ENCODE data around the gene SLC17A1. TPM values are rescaled to one million over a fixed set of nuclear protein-coding genes. Genes with fewer than 3 reads are reported as not detected.

SLC17A1 gene
- total and polyA plus RNA-seq, 2 donors, result not detected

GRCh38 chr6:25869840-25870239, 38.0 kb upstream of the SLC17A1 start:
- WGBS, result 94% methylated on average over 1 of the region's 1 CpG
- H3K27ac ChIP-seq (ENCODE audit: low read depth in 1 of 2, low read length in 1 of 2), result no peak overlapping the region
- no peaks in the 10 kb centered on the region for H3K36me3 ChIP-seq (ENCODE audit: control insufficient read depth in 2 of 2, insufficient read depth in 2 of 2, low read length in 1 of 2)
- no peaks in the 10 kb centered on the region for H3K9me3 ChIP-seq (ENCODE audit: control insufficient read depth in 2 of 2, insufficient read depth in 1 of 2, low read length in 1 of 2)
- no peaks in the 10 kb centered on the region for H3K27me3 ChIP-seq (ENCODE audit: control insufficient read depth in 2 of 2, insufficient read depth in 1 of 2, low read length in 1 of 2)
- DNase-seq (ENCODE audit: low read depth in 6 of 9, low spot score in 9 of 9), result no peak
- H3K4me1 ChIP-seq (ENCODE audit: control insufficient read depth in 2 of 2, insufficient read depth in 2 of 2, low read length in 2 of 2), result peaks cover 4 to 6% of the 10 kb centered on the region in 2 donors
- no peak overlapping the region for H3K4me3 ChIP-seq (ENCODE audit: low read length in 2 of 2)

- no peaks in the 10 kb centered on the region for H3K27me3 ChIP-seq (ENCODE audit: control insufficient read depth in 2 of 2, insufficient read depth in 1 of 2, low read length in 1 of 2)
- no peak overlapping the region for H3K27ac ChIP-seq (ENCODE audit: low read depth in 1 of 2, low read length in 1 of 2)
- H3K36me3 ChIP-seq (ENCODE audit: control insufficient read depth in 2 of 2, insufficient read depth in 2 of 2, low read length in 1 of 2), result no peaks in the 10 kb centered on the region
- 96% methylated on average over 3 of the region's 3 CpGs for WGBS
- peaks cover 4 to 6% of the 10 kb centered on the region in 2 donors for H3K4me1 ChIP-seq (ENCODE audit: control insufficient read depth in 2 of 2, insufficient read depth in 2 of 2, low read length in 2 of 2)
- no peaks in the 10 kb centered on the region for H3K9me3 ChIP-seq (ENCODE audit: control insufficient read depth in 2 of 2, insufficient read depth in 1 of 2, low read length in 1 of 2)
- H3K4me3 ChIP-seq (ENCODE audit: low read length in 2 of 2), result no peak overlapping the region
- DNase-seq (ENCODE audit: low read depth in 6 of 9, low spot score in 9 of 9), result no peak
Observed at GRCh38 chr6:25868436-25869183, 36.8 kb upstream of the SLC17A1 start.

GRCh38 chr6:25866011-25866410, 34.2 kb upstream of the SLC17A1 start:
- Histone ChIP-seq H3K9me3 (ENCODE audit: control insufficient read depth in 2 of 2, insufficient read depth in 1 of 2, low read length in 1 of 2) (no peaks in the 10 kb centered on the region), H3K36me3 (ENCODE audit: control insufficient read depth in 2 of 2, insufficient read depth in 2 of 2, low read length in 1 of 2) (no peaks in the 10 kb centered on the region), H3K4me3 (ENCODE audit: low read length in 2 of 2) (no peak overlapping the region), H3K27ac (ENCODE audit: low read depth in 1 of 2, low read length in 1 of 2) (peak overlapping the region in 1 of 2 donors; percentile 26), H3K4me1 (ENCODE audit: control insufficient read depth in 2 of 2, insufficient read depth in 2 of 2, low read length in 2 of 2) (peaks cover 4 to 6% of the 10 kb centered on the region in 2 donors), H3K27me3 (ENCODE audit: control insufficient read depth in 2 of 2, insufficient read depth in 1 of 2, low read length in 1 of 2) (no peaks in the 10 kb centered on the region)
- WGBS, result 14% methylated on average over 3 of the region's 3 CpGs
- DNase-seq (ENCODE audit: low read depth in 6 of 9, low spot score in 9 of 9), result peak in 5 of 9 donors; percentile 5 to 55 (median 22)

GRCh38 chr6:25863360-25863759, 31.5 kb upstream of the SLC17A1 start:
- no peaks in the 10 kb centered on the region for H3K36me3 ChIP-seq (ENCODE audit: control insufficient read depth in 2 of 2, insufficient read depth in 2 of 2, low read length in 1 of 2)
- WGBS, result 96% methylated on average over 2 of the region's 2 CpGs
- H3K27me3 ChIP-seq (ENCODE audit: control insufficient read depth in 2 of 2, insufficient read depth in 1 of 2, low read length in 1 of 2), result no peaks in the 10 kb centered on the region
- H3K4me1 ChIP-seq (ENCODE audit: control insufficient read depth in 2 of 2, insufficient read depth in 2 of 2, low read length in 2 of 2), result peaks cover 4 to 6% of the 10 kb centered on the region in 2 donors
- no peaks in the 10 kb centered on the region for H3K9me3 ChIP-seq (ENCODE audit: control insufficient read depth in 2 of 2, insufficient read depth in 1 of 2, low read length in 1 of 2)
- H3K27ac ChIP-seq (ENCODE audit: low read depth in 1 of 2, low read length in 1 of 2), result no peak overlapping the region
- H3K4me3 ChIP-seq (ENCODE audit: low read length in 2 of 2), result no peak overlapping the region
- no peak for DNase-seq (ENCODE audit: low read depth in 6 of 9, low spot score in 9 of 9)

- Histone ChIP-seq H3K36me3 (ENCODE audit: control insufficient read depth in 2 of 2, insufficient read depth in 2 of 2, low read length in 1 of 2) (no peaks in the 10 kb centered on the region), H3K27ac (ENCODE audit: low read depth in 1 of 2, low read length in 1 of 2) (no peak overlapping the region), H3K4me1 (ENCODE audit: control insufficient read depth in 2 of 2, insufficient read depth in 2 of 2, low read length in 2 of 2) (peaks cover 4 to 6% of the 10 kb centered on the region in 2 donors), H3K4me3 (ENCODE audit: low read length in 2 of 2) (no peak overlapping the region), H3K9me3 (ENCODE audit: control insufficient read depth in 2 of 2, insufficient read depth in 1 of 2, low read length in 1 of 2) (no peaks in the 10 kb centered on the region), H3K27me3 (ENCODE audit: control insufficient read depth in 2 of 2, insufficient read depth in 1 of 2, low read length in 1 of 2) (no peaks in the 10 kb centered on the region)
- 98% methylated on average over 4 of the region's 4 CpGs for WGBS
- DNase-seq (ENCODE audit: low read depth in 6 of 9, low spot score in 9 of 9), result no peak
Observed at GRCh38 chr6:25862199-25862598, 30.3 kb upstream of the SLC17A1 start.

- no peaks in the 10 kb centered on the region for H3K36me3 ChIP-seq (ENCODE audit: control insufficient read depth in 2 of 2, insufficient read depth in 2 of 2, low read length in 1 of 2)
- no peak for DNase-seq (ENCODE audit: low read depth in 6 of 9, low spot score in 9 of 9)
- H3K4me1 ChIP-seq (ENCODE audit: control insufficient read depth in 2 of 2, insufficient read depth in 2 of 2, low read length in 2 of 2), result no peaks in the 10 kb centered on the region
- H3K27me3 ChIP-seq (ENCODE audit: control insufficient read depth in 2 of 2, insufficient read depth in 1 of 2, low read length in 1 of 2), result no peaks in the 10 kb centered on the region
- no peaks in the 10 kb centered on the region for H3K9me3 ChIP-seq (ENCODE audit: control insufficient read depth in 2 of 2, insufficient read depth in 1 of 2, low read length in 1 of 2)
- H3K4me3 ChIP-seq (ENCODE audit: low read length in 2 of 2), result no peak overlapping the region
- no peak overlapping the region for H3K27ac ChIP-seq (ENCODE audit: low read depth in 1 of 2, low read length in 1 of 2)
Observed at GRCh38 chr6:25852756-25853155, 20.9 kb upstream of the SLC17A1 start.

- Histone ChIP-seq H3K27ac (ENCODE audit: low read depth in 1 of 2, low read length in 1 of 2) (no peak overlapping the region), H3K36me3 (ENCODE audit: control insufficient read depth in 2 of 2, insufficient read depth in 2 of 2, low read length in 1 of 2) (no peaks in the 10 kb centered on the region), H3K4me1 (ENCODE audit: control insufficient read depth in 2 of 2, insufficient read depth in 2 of 2, low read length in 2 of 2) (no peaks in the 10 kb centered on the region), H3K4me3 (ENCODE audit: low read length in 2 of 2) (no peak overlapping the region), H3K9me3 (ENCODE audit: control insufficient read depth in 2 of 2, insufficient read depth in 1 of 2, low read length in 1 of 2) (no peaks in the 10 kb centered on the region), H3K27me3 (ENCODE audit: control insufficient read depth in 2 of 2, insufficient read depth in 1 of 2, low read length in 1 of 2) (no peaks in the 10 kb centered on the region)
- no peak for DNase-seq (ENCODE audit: low read depth in 6 of 9, low spot score in 9 of 9)
- 55% methylated on average over 2 of the region's 2 CpGs for WGBS
Observed at GRCh38 chr6:25851961-25852360, 20.1 kb upstream of the SLC17A1 start.

- WGBS, result 97% methylated on average over 2 of the region's 2 CpGs
- Histone ChIP-seq H3K4me3 (ENCODE audit: low read length in 2 of 2) (no peak overlapping the region), H3K27me3 (ENCODE audit: control insufficient read depth in 2 of 2, insufficient read depth in 1 of 2, low read length in 1 of 2) (no peaks in the 10 kb centered on the region), H3K27ac (ENCODE audit: low read depth in 1 of 2, low read length in 1 of 2) (no peak overlapping the region), H3K9me3 (ENCODE audit: control insufficient read depth in 2 of 2, insufficient read depth in 1 of 2, low read length in 1 of 2) (no peaks in the 10 kb centered on the region), H3K36me3 (ENCODE audit: control insufficient read depth in 2 of 2, insufficient read depth in 2 of 2, low read length in 1 of 2) (no peaks in the 10 kb centered on the region), H3K4me1 (ENCODE audit: control insufficient read depth in 2 of 2, insufficient read depth in 2 of 2, low read length in 2 of 2) (no peaks in the 10 kb centered on the region)
- no peak for DNase-seq (ENCODE audit: low read depth in 6 of 9, low spot score in 9 of 9)
Observed at GRCh38 chr6:25844518-25844917, 12.7 kb upstream of the SLC17A1 start.

GRCh38 chr6:25842526-25842925, 10.7 kb upstream of the SLC17A1 start:
- WGBS, result 92% methylated on average over 1 of the region's 1 CpG

More at GRCh38 chr6:25842526-25842925, 10.7 kb upstream of the SLC17A1 start:
- Histone ChIP-seq H3K4me1 (ENCODE audit: control insufficient read depth in 2 of 2, insufficient read depth in 2 of 2, low read length in 2 of 2) (no peaks in the 10 kb centered on the region), H3K36me3 (ENCODE audit: control insufficient read depth in 2 of 2, insufficient read depth in 2 of 2, low read length in 1 of 2) (no peaks in the 10 kb centered on the region), H3K4me3 (ENCODE audit: low read length in 2 of 2) (no peak overlapping the region), H3K9me3 (ENCODE audit: control insufficient read depth in 2 of 2, insufficient read depth in 1 of 2, low read length in 1 of 2) (no peaks in the 10 kb centered on the region), H3K27ac (ENCODE audit: low read depth in 1 of 2, low read length in 1 of 2) (no peak overlapping the region), H3K27me3 (ENCODE audit: control insufficient read depth in 2 of 2, insufficient read depth in 1 of 2, low read length in 1 of 2) (no peaks in the 10 kb centered on the region)
- no peak for DNase-seq (ENCODE audit: low read depth in 6 of 9, low spot score in 9 of 9)

Data from thymus (tissue), 11 donors.